Uterus (tissue), 2 donors: ENCODE results near the gene SIRT2.

Experiments
- CTCF ChIP-seq, 4 experiments: fragments of 200-600 bp in 2 of 4; fragments of 450-650 bp in 2 of 4; sonication (generic) in 2 of 4; IDR thresholded peaks; one replicate each; pipeline ENCODE4 v1.5.1; 2016 to 2019; ENCODE audit warnings: antibody characterized with exemption in 4 of 4, mild to moderate bottlenecking in 2 of 4, moderate library complexity in 1 of 4
- POLR2A ChIP-seq, 2 donors: fragments of 450-650 bp; IDR thresholded peaks; one replicate each; pipeline ENCODE4 v1.6.1; 2016; ENCODE audit warnings: antibody characterized with exemption in 2 of 2, mild to moderate bottlenecking in 1 of 2, moderate library complexity in 1 of 2

- TF ChIP-seq CTCF (IDR thresholded peaks at IDR 0.05) = no peak
- no peak for TF ChIP-seq POLR2A (IDR thresholded peaks at IDR 0.05)
These were observed 32.0 kb upstream of the SIRT2 start for GRCh38 chr19:38931521-38931793.
